Coronary artery (tissue), 2 donors: ENCODE data around the gene INSC.

ENCODE experiments used
- DNase-seq: peaks from one replicate; pipeline ENCODE4 v3.0.0-alpha.2; 2017; ENCODE audit warnings: low spot score
- H3K27ac ChIP-seq, 2 donors: fragments of 200-600 bp; sonication (generic); one replicate each; pipeline ENCODE4 v1.5.1; 2016 to 2019
- H3K4me3 ChIP-seq: fragments of 200-600 bp; sonication (generic); 2 replicates; pipeline ENCODE4 v1.5.1; 2016; ENCODE audit warnings: mild to moderate bottlenecking, moderate library complexity
- CTCF ChIP-seq: fragments of 200-600 bp; sonication (generic); IDR thresholded peaks from one replicate; pipeline ENCODE4 v1.5.1; 2019; ENCODE audit warnings: antibody characterized with exemption

INSC gene

DNA sequence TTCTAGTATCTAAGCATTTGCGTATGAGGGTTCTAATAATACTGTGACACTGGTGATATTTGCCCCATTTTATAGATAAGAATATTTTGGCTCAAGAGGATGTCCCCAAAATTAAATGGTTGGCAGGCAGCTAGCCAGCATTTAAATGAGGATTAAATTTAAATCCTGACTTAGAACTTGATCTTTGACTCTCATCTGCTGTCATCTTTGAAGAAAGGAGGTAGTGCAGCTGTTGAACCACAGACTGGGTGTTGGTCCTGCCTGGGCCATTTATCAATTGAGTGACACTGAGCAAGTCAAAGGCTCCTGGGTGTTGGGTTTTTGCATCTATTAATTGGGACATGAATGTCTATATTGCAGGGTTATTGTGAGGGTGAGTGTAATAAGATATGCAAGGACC is 112.3 kb downstream of the INSC start:
- no peak for DNase-seq
- Histone ChIP-seq H3K27ac (no peak overlapping the region), H3K4me3 (no peak overlapping the region)
- no peak for TF ChIP-seq CTCF

DNA sequence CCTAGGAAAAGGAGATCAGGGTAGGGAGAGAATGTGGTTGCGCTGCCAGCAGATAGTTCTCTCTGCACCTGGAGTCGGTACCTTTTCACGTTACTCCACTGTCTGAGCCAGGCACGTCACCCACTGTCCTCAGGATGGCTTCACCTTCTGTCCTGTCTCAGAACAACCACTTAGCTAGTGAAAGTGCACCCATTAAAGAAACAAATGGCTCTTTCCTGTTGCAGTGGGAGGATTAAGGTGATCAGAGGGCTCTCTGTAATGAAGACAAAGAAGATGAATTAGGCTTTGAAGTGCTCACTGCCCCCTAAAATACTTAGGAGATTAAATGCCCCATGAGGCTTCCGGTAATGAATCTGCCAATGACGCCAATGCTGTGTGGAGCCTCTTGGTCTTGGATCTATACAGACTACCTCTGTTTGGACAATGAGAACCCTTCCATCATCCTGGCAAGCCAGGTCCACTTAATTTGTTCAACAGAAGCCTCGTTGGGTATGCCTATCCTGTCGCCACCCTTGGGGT is 113.7 kb downstream of the INSC start:
- H3K4me3 ChIP-seq: no peak overlapping the region
- DNase-seq: no peak
- no peak for TF ChIP-seq CTCF
- H3K27ac ChIP-seq: no peak overlapping the region

DNA sequence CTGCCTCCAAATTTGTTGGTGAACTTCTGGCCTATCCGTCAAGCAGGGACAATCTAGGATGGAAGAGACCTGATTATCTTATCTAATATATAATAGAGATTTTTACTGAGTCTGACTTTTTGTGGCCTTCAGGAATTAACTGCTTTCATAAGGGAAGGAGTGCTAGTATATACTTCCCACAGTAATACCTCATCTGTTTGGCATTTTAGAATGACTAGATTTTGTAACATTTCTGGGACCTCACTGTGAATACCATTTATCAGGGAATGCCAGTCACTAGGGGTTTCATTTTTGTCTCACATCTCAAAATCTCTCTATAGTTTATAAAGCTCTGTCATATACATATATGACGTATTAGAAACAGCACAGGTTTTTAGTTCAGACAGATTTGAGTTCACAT is 114.3 kb downstream of the INSC start:
- no peak for TF ChIP-seq CTCF
- no peak overlapping the region for H3K27ac ChIP-seq
- H3K4me3 ChIP-seq: no peak overlapping the region
- no peak for DNase-seq

- Histone ChIP-seq H3K27ac (no peak overlapping the region), H3K4me3 (no peak overlapping the region)
- DNase-seq: no peak
- TF ChIP-seq CTCF: no peak
Observed at GRCh38 chr11:15232496-15232895, 117.8 kb downstream of the INSC start.

- no peak for DNase-seq
- no peak overlapping the region for H3K27ac ChIP-seq
- no peak for TF ChIP-seq CTCF
- H3K4me3 ChIP-seq: no peak overlapping the region
Observed at GRCh38 chr11:15233371-15234165, 118.8 kb downstream of the INSC start.

GRCh38 chr11:15234796-15235195 is 120.1 kb downstream of the INSC start:
- Histone ChIP-seq H3K4me3 (no peak overlapping the region), H3K27ac (no peak overlapping the region)
- DNase-seq: no peak
- TF ChIP-seq CTCF: no peak

- DNase-seq: no peak
- no peak for TF ChIP-seq CTCF
- Histone ChIP-seq H3K27ac (no peak overlapping the region), H3K4me3 (no peak overlapping the region)
Observed at GRCh38 chr11:15236559-15236958, 121.8 kb downstream of the INSC start.
